Hypothalamus (tissue), 51 donors: ENCODE results near the gene SMAP2.

Source experiments
- DNase-seq, 51 donors: peaks; one replicate each; lab custom pipeline; 2025; lab: John Stamatoyannopoulos, UW

Gene SMAP2

GRCh38 chr1:40389322-40389803 lies 15.8 kb downstream of the SMAP2 start:
- DNase-seq: no peak

DNA sequence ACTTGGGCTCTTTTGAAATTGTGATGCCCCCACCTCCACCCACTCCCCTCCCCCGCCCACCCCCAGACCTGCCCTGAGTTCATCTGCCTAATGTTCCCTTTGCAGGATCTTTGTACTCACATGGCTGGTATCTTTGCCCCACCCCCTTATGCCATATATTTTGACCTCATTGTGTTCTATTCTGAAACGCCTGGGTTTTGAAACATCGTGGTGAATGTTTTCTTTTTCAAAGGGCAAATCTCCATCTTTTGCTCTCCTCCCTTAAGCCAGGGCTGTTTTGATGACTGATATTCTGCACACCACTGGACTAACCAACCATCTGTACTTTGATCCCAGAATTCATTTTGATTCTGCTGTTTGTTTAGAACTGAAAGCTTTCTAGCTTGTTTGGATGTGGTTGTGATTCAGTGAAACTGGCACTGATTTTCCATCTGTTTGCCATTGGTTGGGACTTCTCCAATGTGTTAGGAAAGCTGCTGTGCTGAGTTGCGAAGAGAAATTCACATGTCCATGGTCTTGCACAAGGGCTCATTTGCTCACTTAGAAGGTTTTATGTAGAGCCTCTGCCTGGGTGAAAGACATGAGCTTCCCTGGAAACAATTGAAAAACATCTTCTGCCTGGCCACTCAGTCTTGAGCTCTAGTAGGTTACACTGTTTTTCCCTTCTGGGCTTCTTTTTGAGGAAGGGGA lies 16.5 kb downstream of the SMAP2 start:
- DNase-seq: peak in 4 of 51 donors; percentile 6 to 70 (median 14)

DNA sequence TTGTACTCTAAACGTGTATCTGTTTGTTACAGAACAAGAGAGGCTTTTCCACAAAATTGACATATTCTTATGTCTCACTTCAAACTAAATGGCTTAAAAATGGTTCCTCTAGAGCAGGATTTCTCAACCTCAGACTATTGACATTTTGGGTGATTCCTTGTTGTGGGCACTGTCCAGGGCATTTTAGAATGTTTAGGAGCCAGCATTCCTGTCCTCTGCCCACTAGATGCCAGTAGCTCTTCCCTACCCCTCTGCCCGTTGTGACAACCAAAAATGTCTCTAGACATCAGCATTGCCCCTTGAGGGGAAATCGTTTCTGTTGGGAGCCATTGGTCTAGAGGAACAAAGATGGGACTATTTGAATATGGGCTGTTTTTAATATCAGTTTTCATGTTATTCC lies 17.3 kb downstream of the SMAP2 start:
- no peak for DNase-seq

- no peak for DNase-seq
Observed at GRCh38 chr1:40391688-40392145, 18.2 kb downstream of the SMAP2 start.

GRCh38 chr1:40392221-40392620 lies 18.7 kb downstream of the SMAP2 start:
- peak in 20 of 51 donors; percentile 5 to 58 (median 24) for DNase-seq

- DNase-seq: no peak
Observed at GRCh38 chr1:40393173-40393572, 19.6 kb downstream of the SMAP2 start.

GRCh38 chr1:40394491-40395172 lies 21.1 kb downstream of the SMAP2 start:
- no peak for DNase-seq

DNA sequence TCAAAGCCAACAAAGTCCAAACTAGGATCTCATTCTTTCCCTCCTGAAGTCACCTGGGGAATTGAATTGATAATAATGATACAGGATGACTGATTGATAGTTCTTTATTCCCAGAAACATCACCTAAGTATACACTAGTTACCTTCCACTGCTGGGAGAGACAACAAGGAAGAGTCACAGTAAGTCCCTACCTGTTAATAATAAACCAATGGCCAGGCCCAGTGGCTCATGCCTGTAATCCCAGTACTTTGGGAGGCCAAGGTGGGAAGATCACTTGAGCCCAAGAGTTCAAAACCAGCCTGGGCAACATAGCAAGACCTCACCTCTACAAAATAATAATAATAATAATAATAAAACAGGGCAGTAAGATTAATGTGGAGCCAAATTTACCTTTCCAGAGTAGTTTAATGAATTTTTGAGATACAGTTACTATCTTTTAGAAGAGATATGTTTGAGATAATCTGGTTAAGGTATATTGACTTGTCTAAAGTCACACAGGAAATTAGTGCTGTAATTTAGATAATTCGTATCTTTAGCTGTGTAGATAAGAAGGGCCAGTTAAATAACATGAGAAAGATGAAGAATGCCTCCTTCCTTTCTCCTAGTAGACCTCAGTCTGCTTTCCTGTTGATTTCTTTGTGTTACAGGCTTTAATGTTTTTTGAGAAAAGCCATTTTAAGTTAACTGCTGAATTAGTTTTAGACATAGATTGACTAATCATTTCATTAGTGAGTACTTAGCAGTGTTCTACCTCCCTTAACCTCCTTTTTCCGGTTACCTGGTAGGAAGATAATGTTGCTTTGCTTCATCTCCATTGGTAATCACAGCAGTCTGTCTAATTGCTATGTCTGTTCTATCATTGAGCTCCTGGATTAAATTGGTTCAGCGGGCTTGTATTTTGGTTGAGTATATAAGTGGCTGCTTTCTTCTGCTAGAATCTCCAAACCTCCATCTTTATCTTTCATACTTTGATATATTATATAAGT lies 22.0 kb downstream of the SMAP2 start:
- DNase-seq: no peak

DNA sequence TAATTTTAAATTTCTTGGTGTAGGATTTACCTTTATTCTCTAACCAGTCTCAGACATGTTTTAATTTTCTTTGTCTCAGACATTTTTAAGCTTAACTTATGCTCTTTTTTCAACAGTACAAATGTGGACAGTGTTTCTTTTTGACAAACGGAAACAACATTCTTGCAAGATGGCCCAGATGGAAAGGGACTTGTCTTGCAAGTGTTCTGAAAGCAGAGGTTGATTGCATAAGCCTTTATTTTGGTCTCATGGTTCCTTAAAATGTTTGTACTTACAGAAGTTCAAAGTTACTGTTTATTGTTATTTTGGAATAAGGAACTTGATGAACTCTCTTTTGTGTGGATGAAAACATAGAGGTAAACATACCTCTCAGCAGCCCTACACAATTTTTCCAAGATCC lies 22.9 kb downstream of the SMAP2 start:
- DNase-seq: no peak

DNA sequence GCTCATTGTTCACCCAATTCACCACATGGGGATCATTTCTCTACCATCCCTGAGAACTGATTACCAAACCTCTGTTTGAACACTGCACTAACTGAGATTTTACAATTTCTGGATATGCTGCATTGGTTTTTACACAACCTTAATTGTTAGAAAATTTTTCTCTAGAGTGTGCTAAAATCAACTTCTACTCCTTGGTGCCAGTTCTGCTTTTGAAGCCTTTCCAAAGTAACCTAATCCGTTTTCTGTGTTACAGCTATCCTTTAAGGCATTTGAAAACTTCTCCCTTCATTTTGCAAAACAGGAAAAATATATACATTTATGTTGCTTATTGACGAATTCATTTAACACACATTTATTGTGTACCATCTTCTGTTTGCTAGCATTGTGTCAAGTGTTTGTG lies 23.7 kb downstream of the SMAP2 start:
- DNase-seq: no peak

DNA sequence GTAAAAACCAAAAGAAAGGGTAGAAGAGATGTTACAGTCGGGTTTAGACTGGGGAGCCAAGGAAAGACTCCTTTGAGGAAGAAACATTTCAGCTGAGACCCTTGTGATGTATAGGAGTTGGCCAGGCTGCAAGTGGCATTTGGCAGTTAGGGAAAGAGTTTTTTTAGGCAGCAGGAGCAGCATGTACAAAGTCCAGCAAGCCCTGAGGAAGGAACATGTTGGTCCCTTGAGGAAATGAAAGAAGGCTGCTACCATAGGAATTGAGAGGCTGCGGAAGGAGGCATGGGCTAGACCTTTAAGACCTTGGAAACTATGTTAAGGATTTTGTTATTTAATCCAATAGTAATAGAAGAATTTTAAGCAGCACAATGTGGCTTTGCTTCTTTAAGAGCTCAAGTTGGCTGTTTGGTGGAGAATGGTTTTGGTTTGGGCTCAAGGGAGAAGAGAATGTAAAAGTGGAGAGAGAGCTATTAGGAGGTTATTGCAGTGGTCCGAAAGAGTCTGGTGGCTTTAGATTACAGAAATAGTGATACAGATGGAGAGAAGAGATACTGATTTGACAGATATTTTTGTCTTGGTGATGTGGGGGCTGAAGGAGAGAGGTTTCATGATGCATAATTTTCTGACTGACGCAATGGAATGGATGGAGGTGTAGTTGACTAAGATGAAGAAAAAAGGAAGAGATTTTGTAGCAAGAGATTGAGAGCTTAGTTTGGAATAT lies 26.6 kb downstream of the SMAP2 start:
- peak in 1 of 51 donors; percentile 40 for DNase-seq

DNA sequence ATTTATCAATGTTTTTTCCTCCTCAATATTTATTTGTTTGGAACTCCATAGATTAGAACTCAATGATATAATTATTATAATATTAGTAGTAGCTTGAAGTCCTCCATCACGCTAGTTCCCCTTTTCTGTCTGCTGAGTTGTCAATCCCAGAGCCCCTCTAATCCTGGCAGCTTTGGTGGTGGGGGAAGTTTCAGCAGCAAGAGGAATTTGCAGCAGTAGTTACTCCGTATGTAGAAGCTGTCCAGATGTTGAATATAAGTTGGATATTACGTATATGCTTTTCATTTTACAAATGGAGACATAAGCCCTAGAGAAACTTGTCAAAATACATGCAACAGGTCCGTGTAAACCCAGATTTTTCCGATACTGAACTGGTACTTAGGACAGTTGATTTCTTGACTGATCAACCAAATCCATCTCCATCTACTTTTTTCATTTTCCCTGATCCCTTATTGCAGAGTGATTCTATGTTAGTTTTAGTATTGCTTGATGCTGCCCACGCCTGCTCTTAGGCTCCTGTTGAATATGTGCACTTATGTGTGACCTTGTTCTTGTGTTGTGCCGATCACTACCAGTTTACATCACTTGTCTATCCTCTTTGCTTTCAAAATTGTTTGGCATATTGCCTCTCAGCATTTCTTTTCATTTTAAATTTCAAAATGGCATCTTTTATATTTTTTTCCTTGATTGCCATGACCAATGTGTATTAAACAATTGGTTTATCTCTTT lies 28.1 kb downstream of the SMAP2 start:
- no peak for DNase-seq

DNA sequence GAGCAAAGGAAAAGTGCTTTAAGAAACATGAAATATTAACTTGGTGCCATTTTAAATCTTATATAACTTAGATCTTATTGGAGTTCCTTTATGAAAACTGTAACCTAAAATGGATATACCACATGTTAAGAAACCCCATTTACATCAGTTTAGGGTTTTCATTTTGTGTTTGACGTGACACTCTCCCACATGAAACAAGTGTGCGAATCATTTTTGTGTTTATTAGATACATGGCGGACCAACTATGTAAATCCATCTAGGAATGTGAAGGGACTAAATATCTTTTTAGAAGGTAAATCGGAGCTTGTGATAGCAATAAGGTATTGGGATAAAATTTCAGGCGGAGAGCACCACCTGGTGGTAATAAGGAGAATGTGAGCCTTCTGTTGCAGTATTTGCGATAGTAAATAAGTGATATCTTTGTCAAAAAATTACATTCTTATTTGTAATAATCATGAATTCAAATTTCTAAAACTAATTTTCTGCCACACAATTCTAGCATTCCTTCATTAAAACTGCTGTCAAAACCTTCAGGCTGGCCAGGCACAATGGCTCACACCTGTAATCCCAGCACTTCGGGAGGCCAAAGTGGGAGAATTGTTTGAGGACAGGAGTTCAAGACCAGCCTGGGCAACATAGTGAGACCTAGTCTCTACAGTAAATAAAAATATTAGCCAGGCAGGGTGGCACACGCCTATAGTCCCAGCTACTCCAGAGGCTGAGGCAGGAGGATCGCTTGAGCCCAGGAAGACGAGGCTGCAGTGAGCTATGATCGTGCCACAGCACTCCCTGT lies 31.3 kb downstream of the SMAP2 start:
- DNase-seq: peak in 12 of 51 donors; percentile 8 to 61 (median 40)

DNA sequence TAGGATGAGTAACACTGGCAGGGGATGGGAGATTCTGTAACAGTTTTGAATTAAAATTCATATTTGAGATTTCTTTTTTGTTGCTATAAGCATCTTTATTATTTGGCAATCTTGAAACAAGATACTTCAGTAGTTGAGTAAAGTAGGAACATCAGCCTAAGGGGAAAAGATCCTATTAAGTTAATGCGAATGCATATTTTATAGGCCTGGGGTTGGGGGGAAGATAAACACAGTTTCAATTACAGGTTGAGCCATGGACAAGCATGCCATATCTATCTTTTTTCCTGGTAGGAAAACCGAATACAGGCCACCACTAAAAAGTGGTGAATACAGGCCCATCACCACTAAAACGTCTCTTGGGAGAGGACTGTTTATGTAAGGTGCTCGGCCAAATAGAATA lies 32.3 kb downstream of the SMAP2 start:
- no peak for DNase-seq

- no peak for DNase-seq
Observed at GRCh38 chr1:40407453-40407852, 33.9 kb downstream of the SMAP2 start.

- peak in 1 of 51 donors; percentile 18 for DNase-seq
Observed at GRCh38 chr1:40409467-40409866, 35.9 kb downstream of the SMAP2 start.

DNA sequence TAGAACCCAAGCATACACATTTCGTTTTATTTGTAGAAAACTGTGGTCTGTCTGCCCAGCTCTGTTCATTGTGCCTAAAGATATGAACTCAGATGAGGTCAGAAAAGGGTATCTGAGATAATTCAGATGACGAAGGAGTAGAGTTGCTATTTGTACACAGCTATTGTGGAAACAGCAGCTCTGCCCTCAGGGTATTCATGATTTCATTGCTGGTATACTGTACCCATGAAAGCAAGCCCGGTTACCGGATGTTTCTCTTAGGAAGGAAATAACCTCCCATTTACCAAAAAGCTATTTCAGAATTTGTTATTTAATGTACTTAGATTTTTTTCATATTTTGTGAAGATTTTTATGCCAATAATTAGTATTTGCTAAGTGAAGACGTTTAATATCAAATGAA lies 37.8 kb downstream of the SMAP2 start:
- no peak for DNase-seq

- DNase-seq: no peak
Observed at GRCh38 chr1:40411843-40412242, 38.3 kb downstream of the SMAP2 start.
